SU-DHL-6 (cell line): ENCODE results near the gene CDKL5.

Source experiments
- H2AFZ ChIP-seq: fragments of 200-600 bp; sonication (generic); 2 replicates; pipeline ENCODE4 v1.6.1; 2014; ENCODE audit warnings: low read depth, mild to moderate bottlenecking, moderate library complexity, mixed read lengths, antibody characterized with exemption, low read length; ENCODE audit not compliant: severe bottlenecking
- H3F3A ChIP-seq: fragments of 200-600 bp; shearing (Covaris generic); 2 replicates; pipeline ENCODE4 v1.6.0; 2016; ENCODE audit warnings: antibody characterized with exemption, mild to moderate bottlenecking; ENCODE audit not compliant: insufficient read depth
- H3K27ac ChIP-seq: fragments of 200-600 bp; sonication (generic); 2 replicates; pipeline ENCODE4 v1.5.1; 2016; ENCODE audit warnings: low read depth, mild to moderate bottlenecking, low read length, moderate library complexity, mixed read lengths
- H3K27me3 ChIP-seq: fragments of 200-600 bp; sonication (generic), shearing (Covaris generic); 2 replicates; pipeline ENCODE4 v1.6.0; 2014; ENCODE audit warnings: mild to moderate bottlenecking, low read length
- H3K36me3 ChIP-seq: fragments of 200-600 bp; sonication (generic); 2 replicates; pipeline ENCODE4 v1.6.1; 2014; ENCODE audit warnings: mild to moderate bottlenecking, low read length, mixed read lengths
- H3K4me2 ChIP-seq: fragments of 300-600, 200-600 bp; shearing (Covaris generic), sonication (generic); 2 replicates; pipeline ENCODE4 v1.6.0; 2014; ENCODE audit warnings: low read length, low read depth, mild to moderate bottlenecking; ENCODE audit not compliant: poor library complexity, severe bottlenecking
- H3K4me3 ChIP-seq: fragments of 200-600 bp; sonication (generic); 2 replicates; pipeline ENCODE4 v1.5.1; 2014; ENCODE audit warnings: antibody characterized with exemption, low read length, mild to moderate bottlenecking, mixed read lengths; ENCODE audit not compliant: insufficient read depth, poor library complexity, severe bottlenecking
- H3K79me2 ChIP-seq: fragments of 200-600 bp; sonication (generic); 2 replicates; pipeline ENCODE4 v1.6.1; 2014; ENCODE audit warnings: mild to moderate bottlenecking, low read length, moderate library complexity; ENCODE audit not compliant: insufficient read depth
- H3K9ac ChIP-seq: fragments of 200-600 bp; sonication (generic); 2 replicates; pipeline ENCODE4 v1.7.0; 2014; ENCODE audit warnings: mild to moderate bottlenecking, low read length
- H3K9me2 ChIP-seq: fragments of 200-600 bp; sonication (generic); replicated peaks from 2 replicates; pipeline ENCODE4 v1.6.1; 2014; ENCODE audit warnings: low read length; ENCODE audit not compliant: insufficient read depth
- H3K9me3 ChIP-seq: fragments of 200-600 bp; sonication (generic); 2 replicates; pipeline ENCODE4 v1.6.1; 2014; ENCODE audit warnings: low read length, mixed read lengths; ENCODE audit not compliant: insufficient read depth
- H4K20me1 ChIP-seq: fragments of 200-600 bp; sonication (generic); 2 replicates; pipeline ENCODE4 v1.6.1; 2014; ENCODE audit warnings: low read depth, mild to moderate bottlenecking, antibody characterized with exemption, low read length, moderate library complexity, mixed read lengths
- CTCF ChIP-seq: fragments of 200-600 bp; sonication (generic); IDR thresholded peaks from one replicate; pipeline ENCODE4 v1.5.1; 2017; ENCODE audit warnings: antibody characterized with exemption, mild to moderate bottlenecking, low read length, moderate library complexity; ENCODE audit not compliant: insufficient read depth, poor library complexity, severe bottlenecking
- EZH2phosphoT487 ChIP-seq: fragments of 200-600 bp; sonication (generic), shearing (Covaris generic); conservative IDR thresholded peaks from 2 replicates; pipeline ENCODE4 v1.6.1; 2018; ENCODE audit warnings: mild to moderate bottlenecking, antibody characterized with exemption, low read length, moderate library complexity, mixed read lengths

The CDKL5 gene

GRCh38 chrX:18649498-18649951 is 224.1 kb downstream of the CDKL5 start:
- H3K9me2 ChIP-seq, result no peaks in the 10 kb centered on the region
- no peak for TF ChIP-seq CTCF
- no peak for TF ChIP-seq EZH2phosphoT487
- H3K27ac ChIP-seq, result no peak overlapping the region
- no peak overlapping the region for H3K9ac ChIP-seq
- H4K20me1 ChIP-seq, result no peaks in the 10 kb centered on the region
- H3F3A ChIP-seq, result no peaks in the 10 kb centered on the region
- no peak overlapping the region for H2AFZ ChIP-seq
- H3K4me3 ChIP-seq, result no peak overlapping the region
- H3K79me2 ChIP-seq, result no peaks in the 10 kb centered on the region
- H3K4me2 ChIP-seq, result no peak overlapping the region
- no peaks in the 10 kb centered on the region for H3K27me3 ChIP-seq
- H3K9me3 ChIP-seq, result no peaks in the 10 kb centered on the region
- H3K36me3 ChIP-seq, result no peaks in the 10 kb centered on the region

- H4K20me1 ChIP-seq, result no peaks in the 10 kb centered on the region
- H3F3A ChIP-seq, result no peaks in the 10 kb centered on the region
- H3K4me2 ChIP-seq, result no peak overlapping the region
- H3K27me3 ChIP-seq, result no peaks in the 10 kb centered on the region
- H3K9ac ChIP-seq, result no peak overlapping the region
- no peaks in the 10 kb centered on the region for H3K9me3 ChIP-seq
- no peak overlapping the region for H3K27ac ChIP-seq
- no peak overlapping the region for H2AFZ ChIP-seq
- no peak overlapping the region for H3K4me3 ChIP-seq
- no peaks in the 10 kb centered on the region for H3K79me2 ChIP-seq
- no peak for TF ChIP-seq EZH2phosphoT487
- TF ChIP-seq CTCF, result no peak
- no peaks in the 10 kb centered on the region for H3K36me3 ChIP-seq
- H3K9me2 ChIP-seq, result no peaks in the 10 kb centered on the region
Observed at GRCh38 chrX:18650662-18651061, 225.3 kb downstream of the CDKL5 start.

GRCh38 chrX:18652636-18653035 is 227.2 kb downstream of the CDKL5 start:
- H3K9me2 ChIP-seq, result no peaks in the 10 kb centered on the region
- no peak for TF ChIP-seq CTCF
- TF ChIP-seq EZH2phosphoT487, result no peak

More at GRCh38 chrX:18652636-18653035, 227.2 kb downstream of the CDKL5 start:
- Histone ChIP-seq H2AFZ (no peak overlapping the region), H3K27me3 (no peaks in the 10 kb centered on the region), H3K27ac (no peak overlapping the region), H3F3A (no peaks in the 10 kb centered on the region), H4K20me1 (no peaks in the 10 kb centered on the region), H3K4me2 (no peak overlapping the region), H3K9ac (no peak overlapping the region), H3K4me3 (no peak overlapping the region), H3K79me2 (no peaks in the 10 kb centered on the region), H3K9me3 (no peaks in the 10 kb centered on the region), H3K36me3 (no peaks in the 10 kb centered on the region)
